GM12872 (cell line): ENCODE data around the gene MYLK4.

Experiments
- CTCF ChIP-seq: IDR thresholded peaks from 3 replicates; pipeline ENCODE4 v1.5.1; 2011; ENCODE audit warnings: low read depth, mild to moderate bottlenecking, low read length, moderate library complexity; ENCODE audit not compliant: insufficient read depth

MYLK4 gene

DNA sequence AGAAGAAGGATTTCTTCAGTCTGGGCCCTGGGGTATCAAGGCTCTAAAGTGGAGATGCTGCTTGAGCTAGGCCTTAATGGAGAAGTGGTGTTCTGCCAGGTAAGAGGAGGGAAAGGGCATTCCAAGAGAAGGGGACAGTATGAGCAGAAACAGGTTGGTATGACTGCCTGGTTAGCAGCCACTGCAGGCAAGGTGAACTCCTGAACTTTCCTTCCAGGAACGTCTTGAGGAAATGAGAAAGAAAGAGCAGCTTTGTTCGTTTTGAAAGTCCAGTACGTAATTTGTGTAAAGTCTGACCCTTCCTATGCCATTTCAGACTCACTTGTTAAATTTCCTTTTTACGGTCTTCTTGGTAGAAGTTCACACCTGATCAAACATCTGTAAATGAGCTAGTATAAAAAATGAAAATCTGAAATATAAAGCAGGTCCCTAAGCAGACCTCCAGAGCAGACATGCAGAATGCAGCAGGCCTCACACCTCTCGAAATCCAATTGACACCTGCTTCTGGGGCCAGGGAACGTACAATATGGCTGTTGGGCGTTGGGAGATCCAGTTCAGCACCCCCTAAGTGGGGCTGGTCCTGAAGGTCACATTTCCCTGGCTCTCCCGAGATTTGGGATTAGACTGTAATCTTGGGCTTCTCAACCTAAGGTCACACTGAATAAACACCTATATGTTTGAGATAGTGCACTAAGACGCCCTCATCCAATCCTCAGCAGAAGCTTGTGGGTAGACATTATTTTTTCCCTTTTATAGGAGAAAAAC is 33.6 kb downstream of the MYLK4 start:
- no peak for TF ChIP-seq CTCF

DNA sequence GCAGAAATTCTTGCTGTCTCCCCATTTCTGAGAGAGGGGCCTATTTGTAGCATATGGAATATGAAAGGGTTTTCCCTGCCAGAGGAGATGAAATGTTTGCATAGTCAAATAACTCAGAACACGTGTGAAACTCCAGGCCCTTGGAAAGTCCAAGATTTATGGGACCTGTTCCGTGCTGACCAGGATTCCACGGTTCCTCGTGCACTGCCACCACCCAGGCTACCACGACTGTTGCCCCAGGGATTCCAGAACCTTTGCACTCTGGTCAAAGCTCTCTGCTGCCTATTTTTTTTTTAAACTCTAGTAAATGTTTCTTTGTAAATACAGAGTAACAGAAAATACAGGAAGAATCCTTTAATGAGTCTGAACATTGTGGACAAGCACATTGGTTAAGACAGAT is 35.0 kb downstream of the MYLK4 start:
- no peak for TF ChIP-seq CTCF

GRCh38 chr6:2714111-2714895 is 36.4 kb downstream of the MYLK4 start:
- TF ChIP-seq CTCF, result no peak

- TF ChIP-seq CTCF, result no peak
These were observed 37.1 kb downstream of the MYLK4 start for GRCh38 chr6:2713473-2714110.

DNA sequence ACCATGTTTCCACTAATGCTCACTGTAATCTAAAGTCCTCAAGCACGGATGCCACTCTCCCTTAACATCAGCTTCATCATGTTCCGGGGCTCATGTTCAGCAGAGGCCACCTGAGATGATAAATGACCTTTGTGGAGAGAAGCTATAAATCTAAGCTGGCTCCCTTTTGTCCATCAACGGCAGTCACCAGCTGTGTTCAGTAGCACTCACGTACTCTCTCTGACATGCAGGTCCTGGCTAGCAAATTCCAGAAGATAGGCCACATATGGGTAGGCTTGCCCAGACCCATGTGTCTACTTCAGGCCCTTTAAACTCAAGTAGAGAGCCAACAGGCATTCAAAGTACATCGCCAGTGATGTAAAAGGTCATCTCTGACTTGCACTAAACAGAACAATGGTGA is 38.6 kb downstream of the MYLK4 start:
- no peak for TF ChIP-seq CTCF

DNA sequence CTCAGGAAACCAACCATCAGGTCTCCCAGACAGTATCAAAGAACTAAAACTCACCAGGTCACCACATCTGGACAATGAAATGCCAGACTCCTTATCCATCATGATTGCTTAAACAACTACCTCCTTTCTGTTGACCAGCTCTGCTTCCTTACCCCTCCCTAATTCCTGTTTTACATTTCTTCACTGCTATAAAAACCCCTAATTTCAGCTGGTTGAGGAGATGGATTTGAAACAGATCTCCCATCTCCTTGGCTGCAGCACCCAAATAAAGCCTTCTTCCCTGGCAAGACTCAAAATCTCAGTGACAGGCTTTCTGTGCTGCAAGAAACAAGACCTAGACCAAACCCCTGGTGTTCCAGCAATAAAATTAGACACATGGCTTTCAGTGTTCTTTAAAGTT is 40.3 kb downstream of the MYLK4 start:
- no peak for TF ChIP-seq CTCF

DNA sequence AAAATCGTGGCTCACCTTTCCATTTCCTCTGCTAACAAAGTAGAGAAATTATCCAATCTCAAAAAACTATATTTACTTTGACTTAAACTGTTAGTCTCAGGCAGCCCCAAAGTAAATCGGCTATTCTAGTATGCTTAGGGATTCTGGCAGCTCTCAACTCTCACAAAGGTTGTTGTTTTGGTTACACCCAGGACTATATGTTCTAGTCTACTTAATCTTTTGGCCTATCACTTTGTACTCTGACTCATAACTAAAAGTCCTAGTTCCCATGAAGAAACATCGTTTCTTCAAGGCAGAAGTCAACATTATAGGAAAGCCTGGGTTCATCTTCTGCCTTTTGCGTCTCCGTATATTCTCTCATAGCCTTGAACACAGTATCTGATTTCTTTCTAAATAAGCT is 42.3 kb downstream of the MYLK4 start:
- no peak for TF ChIP-seq CTCF
